Nephron progenitor cell (in vitro differentiated cells): ENCODE data around the gene GNG8.

Source experiments
- DNase-seq: peaks from one replicate; pipeline ENCODE4 v3.0.0; 2021
- H3K27ac Mint-ChIP-seq: 2 replicates; pipeline ENCODE4 v1.8.0; 2021; ENCODE audit warnings: mild to moderate bottlenecking, moderate library complexity, mixed read lengths
- H3K27me3 Mint-ChIP-seq: 2 replicates; pipeline ENCODE4 v1.8.0; 2021; ENCODE audit warnings: mild to moderate bottlenecking, low read depth, mixed read lengths; ENCODE audit not compliant: poor library complexity
- H3K36me3 Mint-ChIP-seq: 2 replicates; pipeline ENCODE4 v1.8.0; 2021; ENCODE audit warnings: low read depth, mixed read lengths
- H3K4me1 Mint-ChIP-seq: 2 replicates; pipeline ENCODE4 v1.8.0; 2021; ENCODE audit warnings: mixed read lengths
- H3K4me3 Mint-ChIP-seq: 2 replicates; pipeline ENCODE4 v1.8.0; 2021; ENCODE audit warnings: mild to moderate bottlenecking, moderate library complexity, mixed read lengths
- H3K9me3 Mint-ChIP-seq: 2 replicates; pipeline ENCODE4 v1.8.0; 2021; ENCODE audit warnings: mild to moderate bottlenecking, moderate library complexity, mixed read lengths
- CTCF ChIP-seq: fragments of 200-600 bp; sonication (generic); IDR thresholded peaks from 2 replicates; pipeline ENCODE4 v1.5.0; 2021; ENCODE audit warnings: antibody characterized with exemption

The GNG8 gene

GRCh38 chr19:46648961-46649960, 13.3 kb upstream of the GNG8 start:
- Mint-ChIP-seq H3K27ac (no peak overlapping the region), H3K36me3 (peaks cover 62% of the 10 kb centered on the region), H3K27me3 (peaks cover 84% of the 10 kb centered on the region), H3K4me3 (peak overlapping the region; percentile 59), H3K4me1 (peaks cover 21% of the 10 kb centered on the region), H3K9me3 (peaks cover 41% of the 10 kb centered on the region)
- DNase-seq: peak; percentile 42
- no peak for TF ChIP-seq CTCF

- Mint-ChIP-seq H3K27me3 (peaks cover 85% of the 10 kb centered on the region), H3K4me3 (peak overlapping the region; percentile 59)
Observed at GRCh38 chr19:46648060-46648960, 12.3 kb upstream of the GNG8 start.

GRCh38 chr19:46646402-46646801, 10.4 kb upstream of the GNG8 start:
- H3K4me1 Mint-ChIP-seq: peaks cover 14% of the 10 kb centered on the region
- peaks cover 40% of the 10 kb centered on the region for H3K9me3 Mint-ChIP-seq
- H3K4me3 Mint-ChIP-seq: no peak overlapping the region
- H3K27me3 Mint-ChIP-seq: peaks cover 88% of the 10 kb centered on the region
- TF ChIP-seq CTCF: no peak
- H3K27ac Mint-ChIP-seq: no peak overlapping the region
- peaks cover 38% of the 10 kb centered on the region for H3K36me3 Mint-ChIP-seq
- DNase-seq: no peak

More at GRCh38 chr19:46648060-46648960, 12.3 kb upstream of the GNG8 start:
- peaks cover 41% of the 10 kb centered on the region for H3K9me3 Mint-ChIP-seq
- DNase-seq: no peak
- peaks cover 57% of the 10 kb centered on the region for H3K36me3 Mint-ChIP-seq
- TF ChIP-seq CTCF: no peak
- H3K4me1 Mint-ChIP-seq: peaks cover 14% of the 10 kb centered on the region
- no peak overlapping the region for H3K27ac Mint-ChIP-seq

- H3K36me3 Mint-ChIP-seq: peaks cover 21% of the 10 kb centered on the region
- H3K27me3 Mint-ChIP-seq: peaks cover 85% of the 10 kb centered on the region
- TF ChIP-seq CTCF: no peak
- H3K27ac Mint-ChIP-seq: no peak overlapping the region
- H3K9me3 Mint-ChIP-seq: peaks cover 25% of the 10 kb centered on the region
- DNase-seq: no peak
- H3K4me1 Mint-ChIP-seq: peaks cover 20% of the 10 kb centered on the region
- H3K4me3 Mint-ChIP-seq: no peak overlapping the region
Observed at GRCh38 chr19:46644720-46645119, 8.7 kb upstream of the GNG8 start.

- peaks cover 2% of the 10 kb centered on the region for H3K36me3 Mint-ChIP-seq
- H3K4me1 Mint-ChIP-seq: peaks cover 13% of the 10 kb centered on the region
- peaks cover 2% of the 10 kb centered on the region for H3K9me3 Mint-ChIP-seq
- peak overlapping the region; percentile 72 for H3K4me3 Mint-ChIP-seq
- no peak overlapping the region for H3K27ac Mint-ChIP-seq
- TF ChIP-seq CTCF: no peak
- DNase-seq: no peak
- H3K27me3 Mint-ChIP-seq: peaks cover 54% of the 10 kb centered on the region
Observed at GRCh38 chr19:46640656-46641055, 4.7 kb upstream of the GNG8 start.
